GM10847 (cell line): ENCODE data around the gene SQSTM1.
A peak's percentile ranks its signal among the peaks of the same experiment; 100 is the strongest.

Experiments used
- POLR2A ChIP-seq: IDR thresholded peaks from 2 replicates; pipeline ENCODE4 v1.6.1; 2011; ENCODE audit not compliant: insufficient read length; ENCODE audit errors: extremely low read depth

SQSTM1 gene

GRCh38 chr5:179815491-179816249, 5.0 kb upstream of the SQSTM1 start:
- no peak for TF ChIP-seq POLR2A

- TF ChIP-seq POLR2A: no peak
Observed at GRCh38 chr5:179816401-179816795, 4.3 kb upstream of the SQSTM1 start.

GRCh38 chr5:179816796-179817469, 3.8 kb upstream of the SQSTM1 start:
- no peak for TF ChIP-seq POLR2A

- TF ChIP-seq POLR2A: no peak
Observed at GRCh38 chr5:179817470-179817840, 3.2 kb upstream of the SQSTM1 start.

- no peak for TF ChIP-seq POLR2A
Observed at GRCh38 chr5:179817890-179818745, 2.6 kb upstream of the SQSTM1 start.

GRCh38 chr5:179818746-179819295, 1.9 kb upstream of the SQSTM1 start:
- peak; percentile 41 for TF ChIP-seq POLR2A

- TF ChIP-seq POLR2A: no peak
Observed at GRCh38 chr5:179819296-179820126, 1.2 kb upstream of the SQSTM1 start.

GRCh38 chr5:179820127-179820482, 600 bp upstream of the SQSTM1 start:
- TF ChIP-seq POLR2A: no peak

- no peak for TF ChIP-seq POLR2A
Observed at GRCh38 chr5:179821298-179822058, 773 bp downstream of the SQSTM1 start.

GRCh38 chr5:179822059-179822432, 1.3 kb downstream of the SQSTM1 start:
- TF ChIP-seq POLR2A: no peak

GRCh38 chr5:179822444-179822990, 1.8 kb downstream of the SQSTM1 start:
- no peak for TF ChIP-seq POLR2A

GRCh38 chr5:179823937-179824744, 3.4 kb downstream of the SQSTM1 start:
- no peak for TF ChIP-seq POLR2A

- no peak for TF ChIP-seq POLR2A
Observed at GRCh38 chr5:179824745-179825112, 4.0 kb downstream of the SQSTM1 start.

- no peak for TF ChIP-seq POLR2A
Observed at GRCh38 chr5:179825655-179826182, 5.0 kb downstream of the SQSTM1 start.
